BE2C (cell line): Measurements from ENCODE around the gene XYLT1.
"Not testable (repeated sequence)": the region's sequence is repeated elsewhere in the genome, so short reads cannot be mapped to it uniquely, and the experiment has no call there.

Experiments used
- DNase-seq: peaks from one replicate; pipeline ENCODE4 v3.0.0-alpha.2; 2020
- H3K27me3 ChIP-seq: fragments of 250-450 bp; sonication (Bioruptor Pico); 2 replicates; pipeline ENCODE4 v1.5.1; 2020; ENCODE audit warnings: mild to moderate bottlenecking
- H3K36me3 ChIP-seq: fragments of 250-450 bp; sonication (Bioruptor Pico); 2 replicates; pipeline ENCODE4 v1.5.1; 2020; ENCODE audit warnings: mild to moderate bottlenecking
- H3K4me1 ChIP-seq: fragments of 250-450 bp; sonication (Bioruptor Pico); 2 replicates; pipeline ENCODE4 v1.5.1; 2020
- H3K4me3 ChIP-seq: 2 replicates; pipeline ENCODE4 v1.5.1; 2011; ENCODE audit warnings: low read depth, low read length
- H3K9me3 ChIP-seq: fragments of 250-450 bp; sonication (Bioruptor Pico); 2 replicates; pipeline ENCODE4 v1.5.1; 2020
- CTCF ChIP-seq: IDR thresholded peaks from 2 replicates; pipeline ENCODE4 v1.5.1; 2012; ENCODE audit warnings: mild to moderate bottlenecking, low read depth, low read length

Gene XYLT1

GRCh38 chr16:17515421-17516210 is 44.9 kb upstream of the XYLT1 start:
- Histone ChIP-seq H3K4me3 (no peak overlapping the region), H3K9me3 (no peaks in the 10 kb centered on the region), H3K27me3 (no peaks in the 10 kb centered on the region; the same call in 1 of the 2 replicates), H3K36me3 (no peaks in the 10 kb centered on the region), H3K4me1 (no peaks in the 10 kb centered on the region)
- DNase-seq: no peak
- no peak for TF ChIP-seq CTCF

GRCh38 chr16:17512636-17513220 is 42.0 kb upstream of the XYLT1 start:
- Histone ChIP-seq H3K4me3 (no peak overlapping the region), H3K27me3 (no peaks in the 10 kb centered on the region), H3K36me3 (no peaks in the 10 kb centered on the region), H3K9me3 (no peaks in the 10 kb centered on the region), H3K4me1 (no peaks in the 10 kb centered on the region)
- TF ChIP-seq CTCF: no peak
- no peak for DNase-seq

GRCh38 chr16:17511340-17511739 is 40.6 kb upstream of the XYLT1 start:
- no peak overlapping the region for H3K4me3 ChIP-seq
- H3K9me3 ChIP-seq: no peaks in the 10 kb centered on the region
- no peak for DNase-seq
- no peaks in the 10 kb centered on the region for H3K4me1 ChIP-seq
- H3K36me3 ChIP-seq: no peaks in the 10 kb centered on the region
- H3K27me3 ChIP-seq: no peaks in the 10 kb centered on the region
- no peak for TF ChIP-seq CTCF

DNA sequence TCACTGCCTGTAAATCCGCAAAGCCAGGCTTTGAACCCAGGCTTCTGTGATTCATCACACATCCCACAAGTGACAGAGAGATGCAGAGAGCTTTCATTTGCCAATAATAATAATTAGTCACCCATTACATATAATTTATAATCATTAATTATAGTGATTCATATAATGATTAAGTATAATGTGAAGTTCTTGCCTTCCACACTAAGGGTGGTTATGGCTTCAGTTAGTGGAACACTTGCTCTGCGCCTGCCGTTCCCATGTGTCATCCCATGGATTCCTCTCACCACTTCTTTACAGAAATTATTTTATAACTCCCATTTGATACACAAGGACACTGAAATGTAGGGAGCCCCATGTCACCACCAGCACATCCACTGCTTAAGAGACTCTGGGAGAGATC is 39.8 kb upstream of the XYLT1 start:
- no peak for TF ChIP-seq CTCF
- DNase-seq: no peak
- Histone ChIP-seq H3K9me3 (no peaks in the 10 kb centered on the region), H3K4me1 (no peaks in the 10 kb centered on the region), H3K27me3 (no peaks in the 10 kb centered on the region), H3K4me3 (no peak overlapping the region), H3K36me3 (no peaks in the 10 kb centered on the region)

GRCh38 chr16:17509194-17509593 is 38.4 kb upstream of the XYLT1 start:
- no peak for TF ChIP-seq CTCF
- Histone ChIP-seq H3K36me3 (no peaks in the 10 kb centered on the region), H3K4me1 (no peaks in the 10 kb centered on the region), H3K9me3 (no peaks in the 10 kb centered on the region), H3K27me3 (no peaks in the 10 kb centered on the region), H3K4me3 (no peak overlapping the region)
- DNase-seq: no peak

DNA sequence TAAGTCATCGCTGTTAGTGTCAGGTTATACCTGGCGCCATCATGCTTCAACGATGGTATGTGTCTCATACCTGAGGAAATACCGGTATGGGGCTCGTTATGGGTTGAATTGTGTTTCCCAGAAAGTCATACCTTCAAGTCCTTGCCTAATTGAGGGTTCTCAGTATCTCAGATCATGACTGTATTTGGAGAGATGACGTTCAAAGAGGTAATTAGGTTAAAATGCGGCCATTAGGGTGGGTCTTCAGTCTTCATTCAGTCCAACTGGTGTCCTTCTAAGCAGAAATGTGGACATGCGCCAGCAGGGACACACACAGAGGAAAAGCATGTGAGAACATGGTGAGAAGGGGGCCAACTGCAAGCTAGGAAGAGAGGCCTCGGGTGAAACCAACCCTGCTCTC is 37.5 kb upstream of the XYLT1 start:
- TF ChIP-seq CTCF: no peak
- Histone ChIP-seq H3K27me3 (no peaks in the 10 kb centered on the region), H3K4me1 (no peaks in the 10 kb centered on the region), H3K4me3 (no peak overlapping the region), H3K9me3 (no peaks in the 10 kb centered on the region), H3K36me3 (no peaks in the 10 kb centered on the region)
- no peak for DNase-seq

GRCh38 chr16:17507516-17507915 is 36.8 kb upstream of the XYLT1 start:
- not testable (repeated sequence) for H3K36me3 ChIP-seq, H3K9me3 ChIP-seq, H3K27me3 ChIP-seq, DNase-seq, H3K4me3 ChIP-seq, H3K4me1 ChIP-seq

- H3K36me3 ChIP-seq, H3K27me3 ChIP-seq, DNase-seq, H3K9me3 ChIP-seq, H3K4me3 ChIP-seq, H3K4me1 ChIP-seq: not testable (repeated sequence)
Observed at GRCh38 chr16:17505828-17506227, 35.1 kb upstream of the XYLT1 start.
